HPDE6-E6E7 (cell line): ENCODE data around the gene COL24A1.

Experiments used
- DNase-seq: peaks from one replicate; pipeline ENCODE4 v3.0.0; 2011; ENCODE audit warnings: missing footprints; ENCODE audit errors: extremely low spot score

COL24A1 gene

GRCh38 chr1:85689775-85690404 is 466.7 kb downstream of the COL24A1 start:
- DNase-seq: no peak

GRCh38 chr1:85683292-85684025 is 473.1 kb downstream of the COL24A1 start:
- DNase-seq: no peak

- DNase-seq: no peak
Measured at GRCh38 chr1:85681087-85681486, 475.5 kb downstream of the COL24A1 start.
